Retinal pigment epithelial cell (primary cell): Measurements from ENCODE around the gene SPNS1.

ENCODE experiments used
- DNase-seq: peaks from one replicate; pipeline ENCODE4 v3.0.0-alpha.2; 2010; ENCODE audit warnings: low read depth
- H3K4me3 ChIP-seq: 2 replicates; pipeline ENCODE4 v1.5.1; 2011; ENCODE audit warnings: mild to moderate bottlenecking, low read length, control low read depth, moderate library complexity
- CTCF ChIP-seq: conservative IDR thresholded peaks from 2 replicates; pipeline ENCODE4 v1.5.1; 2011; ENCODE audit warnings: low read depth, low read length, control low read depth, inconsistent platforms

SPNS1 gene

GRCh38 chr16:29014561-29015069 is 40.0 kb downstream of the SPNS1 start:
- no peak for DNase-seq
- no peak overlapping the region for H3K4me3 ChIP-seq
- no peak for TF ChIP-seq CTCF

GRCh38 chr16:29022196-29022595 is 47.6 kb downstream of the SPNS1 start:
- no peak overlapping the region for H3K4me3 ChIP-seq
- TF ChIP-seq CTCF, result no peak
- DNase-seq, result no peak

GRCh38 chr16:29023279-29024277 is 49.0 kb downstream of the SPNS1 start:
- no peak for DNase-seq
- TF ChIP-seq CTCF, result no peak
- H3K4me3 ChIP-seq, result no peak overlapping the region

GRCh38 chr16:29024278-29024677 is 49.7 kb downstream of the SPNS1 start:
- no peak overlapping the region for H3K4me3 ChIP-seq
- TF ChIP-seq CTCF, result no peak

GRCh38 chr16:29025218-29025617 is 50.6 kb downstream of the SPNS1 start:
- H3K4me3 ChIP-seq, result no peak overlapping the region
- DNase-seq, result no peak
- no peak for TF ChIP-seq CTCF

More at GRCh38 chr16:29024278-29024677, 49.7 kb downstream of the SPNS1 start:
- DNase-seq, result no peak

GRCh38 chr16:29025735-29026134 is 51.2 kb downstream of the SPNS1 start:
- DNase-seq, result no peak
- TF ChIP-seq CTCF, result no peak
- H3K4me3 ChIP-seq, result no peak overlapping the region
